Uterus (tissue), 4 donors: ENCODE measurements around the gene GDE1. TPM values are rescaled to one million over a fixed set of nuclear protein-coding genes. Genes with fewer than 3 reads are reported as not detected.

Source experiments
- DNase-seq, 2 donors: peaks; one replicate each; pipeline ENCODE4 v3.0.0-alpha.2; 2019 to 2020
- H3K27ac ChIP-seq, 2 donors: fragments of 200-600 bp; sonication (generic); 1 replicate in 1 of 2; 2 replicates in 1 of 2; pipeline ENCODE4 v1.5.1; 2016 to 2018
- H3K27me3 ChIP-seq, 2 donors: fragments of 200-600 bp; sonication (generic); one replicate each; pipeline ENCODE4 v1.5.1; 2018 to 2019; ENCODE audit warnings: control low read depth in 1 of 2
- H3K36me3 ChIP-seq, 2 donors: fragments of 200-600 bp; sonication (generic); one replicate each; pipeline ENCODE4 v1.5.1; 2019; ENCODE audit warnings: control low read depth in 1 of 2
- H3K4me1 ChIP-seq, 2 donors: fragments of 200-600 bp; sonication (generic); one replicate each; pipeline ENCODE4 v1.5.1; 2018 to 2019; ENCODE audit warnings: control low read depth in 1 of 2
- H3K4me3 ChIP-seq, 2 donors: fragments of 200-600 bp; sonication (generic); 1 replicate in 1 of 2; 2 replicates in 1 of 2; pipeline ENCODE4 v1.5.1; 2018 to 2019; ENCODE audit warnings: mild to moderate bottlenecking in 1 of 2
- H3K9me3 ChIP-seq, 2 donors: fragments of 200-600 bp; sonication (generic); one replicate each; pipeline ENCODE4 v1.5.1; 2019; ENCODE audit warnings: control low read depth in 1 of 2
- CTCF ChIP-seq, 4 experiments: fragments of 200-600 bp in 2 of 4; fragments of 450-650 bp in 2 of 4; sonication (generic) in 2 of 4; IDR thresholded peaks; one replicate each; pipeline ENCODE4 v1.5.1; 2016 to 2019; ENCODE audit warnings: antibody characterized with exemption in 4 of 4, mild to moderate bottlenecking in 2 of 4, moderate library complexity in 1 of 4
- POLR2A ChIP-seq, 2 donors: fragments of 450-650 bp; IDR thresholded peaks; one replicate each; pipeline ENCODE4 v1.6.1; 2016; ENCODE audit warnings: antibody characterized with exemption in 2 of 2, mild to moderate bottlenecking in 1 of 2, moderate library complexity in 1 of 2
- intact Hi-C: fragments of 100-400 bp; cut with DNase I; formaldehyde crosslinking; loops from one replicate; pipeline ENCODE4 v1.15.1; 2023; ENCODE audit warnings: low total_unique reads
- total RNA-seq, 4 donors: library from RNA; depleted of rRNA in 3 of 4; stranded (reverse); fragments of >200 nt in 3 of 4; gene quantifications; one replicate each; pipeline versions ENCODE4 v1.1.0 to v1.2.4, GENCODE V29; 2014 to 2023
- donor health status: DM: yes; HTN: yes; CAD: no.

The GDE1 gene
- total RNA-seq, 4 donors from 2014 or later, result 12.9 to 43.9 (median 35.6) TPM

GRCh38 chr16:19523559-19524355, 1.9 kb upstream of the GDE1 start, which contains the start of gene CCP110:
Gene CCP110, plus strand, starts transcription at chr16:19523942. Its CDS starts 3,940 bp downstream, at chr16:19527882.
- intact Hi-C loops, result no loop called here
- no peaks in the 10 kb centered on the region for H3K27me3 ChIP-seq
- TF ChIP-seq POLR2A (IDR thresholded peaks at IDR 0.05) (peak; percentile 4 to 50), CTCF (IDR thresholded peaks at IDR 0.05) (no peak)
- DNase-seq, result peak; percentile 93 to 96
- H3K36me3 ChIP-seq, result no peaks in the 10 kb centered on the region
- peaks cover 0 to 3% of the 10 kb centered on the region in 2 donors for H3K4me1 ChIP-seq
- peak within 1 kb of the TSS; percentile 88 to 99 for H3K4me3 ChIP-seq
- no peaks in the 10 kb centered on the region for H3K9me3 ChIP-seq
- peak within 1 kb of the TSS; percentile 52 to 82 for H3K27ac ChIP-seq

- Histone ChIP-seq H3K27me3 (no peaks in the 10 kb centered on the region), H3K36me3 (no peaks in the 10 kb centered on the region), H3K4me1 (peaks cover 0 to 3% of the 10 kb centered on the region in 2 donors), H3K27ac (peak overlapping the region in 1 of 2 donors; percentile 10), H3K9me3 (no peaks in the 10 kb centered on the region), H3K4me3 (peak overlapping the region in 1 of 2 donors; percentile 88)
- intact Hi-C loops, result no loop called here
- TF ChIP-seq CTCF (IDR thresholded peaks at IDR 0.05), result no peak
- no peak for TF ChIP-seq POLR2A (IDR thresholded peaks at IDR 0.05)
- peak; percentile 23 to 27 for DNase-seq
Measured at GRCh38 chr16:19523184-19523558, 1.3 kb upstream of the GDE1 start.

GRCh38 chr16:19522760-19523159, 862 bp upstream of the GDE1 start:
- no peaks in the 10 kb centered on the region for H3K36me3 ChIP-seq
- no peak overlapping the region for H3K4me3 ChIP-seq
- H3K27ac ChIP-seq, result no peak overlapping the region
- no peak for TF ChIP-seq CTCF (IDR thresholded peaks at IDR 0.05)
- TF ChIP-seq POLR2A (IDR thresholded peaks at IDR 0.05), result no peak
- no peak for DNase-seq
- peaks cover 0 to 3% of the 10 kb centered on the region in 2 donors for H3K4me1 ChIP-seq
- no peaks in the 10 kb centered on the region for H3K9me3 ChIP-seq
- no peaks in the 10 kb centered on the region for H3K27me3 ChIP-seq
- intact Hi-C loops, result no loop called here

- Histone ChIP-seq H3K4me1 (peaks cover 0 to 3% of the 10 kb centered on the region in 2 donors), H3K4me3 (peak overlapping the region in 1 of 2 donors; percentile 90), H3K27ac (peak overlapping the region; percentile 83 to 95), H3K27me3 (no peaks in the 10 kb centered on the region), H3K9me3 (no peaks in the 10 kb centered on the region), H3K36me3 (no peaks in the 10 kb centered on the region)
- intact Hi-C loops, result no loop called here
- TF ChIP-seq CTCF (IDR thresholded peaks at IDR 0.05) (no peak), POLR2A (IDR thresholded peaks at IDR 0.05) (no peak)
- DNase-seq, result no peak
Measured at GRCh38 chr16:19522397-19522732, 467 bp upstream of the GDE1 start.

- TF ChIP-seq CTCF (IDR thresholded peaks at IDR 0.05) (no peak), POLR2A (IDR thresholded peaks at IDR 0.05) (no peak)
- DNase-seq, result no peak
- Histone ChIP-seq H3K4me1 (peaks cover 0 to 3% of the 10 kb centered on the region in 2 donors), H3K27me3 (no peaks in the 10 kb centered on the region), H3K4me3 (peak overlapping the region; percentile 90 to 93), H3K36me3 (no peaks in the 10 kb centered on the region), H3K27ac (peak overlapping the region; percentile 83 to 95), H3K9me3 (no peaks in the 10 kb centered on the region)
- intact Hi-C loops, result no loop called here
Measured at GRCh38 chr16:19520861-19521331, 1.0 kb downstream of the GDE1 start.
